Eye (tissue), 1 donor: Measurements from ENCODE around the gene MROH7.

ENCODE experiments used
- DNase-seq: peaks from one replicate; pipeline ENCODE4 v3.0.0-alpha.2; 2015

MROH7 gene

GRCh38 chr1:54743416-54744226 is 102.0 kb downstream of the MROH7 start:
- no peak for DNase-seq

DNA sequence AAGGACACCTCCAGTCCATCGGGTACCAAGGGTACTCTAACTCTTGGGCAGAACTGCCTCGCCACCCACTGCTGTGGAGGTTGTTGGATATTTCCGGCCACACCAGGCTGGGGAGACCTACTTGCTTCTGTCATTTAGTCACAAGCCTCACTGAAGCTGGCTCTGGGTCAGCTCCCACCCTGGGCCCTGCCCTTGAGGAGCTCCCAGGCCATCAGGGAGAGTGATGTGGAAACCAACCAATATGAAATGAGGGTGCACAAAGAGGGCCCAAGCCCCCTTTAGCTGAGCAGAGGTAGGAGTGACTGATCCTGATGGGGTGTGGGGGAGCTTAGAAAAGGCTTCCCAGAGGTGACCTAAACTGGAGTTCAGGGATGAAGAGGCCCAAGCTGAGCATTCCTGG is 103.1 kb downstream of the MROH7 start:
- DNase-seq = no peak

DNA sequence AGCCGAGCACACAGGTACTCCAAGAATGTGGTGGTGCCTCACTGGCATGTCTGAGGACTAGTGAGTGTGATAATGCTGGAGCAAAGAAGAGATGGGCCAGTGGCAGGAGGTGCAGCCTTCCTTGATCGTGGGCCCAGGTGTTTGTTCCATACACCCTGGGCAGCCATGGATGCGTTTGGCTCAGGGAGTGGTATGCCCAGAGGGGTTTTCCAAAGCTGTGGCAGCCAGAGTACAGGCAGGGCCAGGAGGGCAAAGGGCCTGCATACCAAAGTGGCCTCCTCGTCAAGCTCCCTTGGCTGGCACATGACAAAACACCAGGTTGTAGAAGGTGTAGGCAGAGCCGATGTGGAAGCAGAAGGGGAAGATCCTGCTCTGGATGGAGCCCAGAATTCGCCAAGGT is 103.7 kb downstream of the MROH7 start:
- DNase-seq = no peak

DNA sequence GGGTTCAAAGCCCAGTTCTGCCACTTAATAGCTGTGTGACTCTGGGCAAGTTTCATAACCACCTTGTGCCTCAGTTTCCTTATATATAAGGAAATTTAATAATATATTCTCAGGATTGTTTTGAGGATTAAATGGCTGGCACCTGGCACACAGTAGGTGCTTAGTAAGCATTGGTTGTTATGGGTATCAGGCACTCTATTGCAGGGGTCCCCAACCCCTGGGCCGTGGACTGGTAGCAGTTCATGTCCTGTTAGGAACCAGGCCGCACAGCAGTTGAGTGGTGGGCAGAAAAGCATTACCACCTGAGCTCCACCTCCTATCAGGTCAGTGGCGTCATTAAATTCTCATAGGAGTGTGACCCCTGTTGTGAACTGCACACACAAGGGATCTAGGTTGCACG is 104.3 kb downstream of the MROH7 start:
- no peak for DNase-seq

DNA sequence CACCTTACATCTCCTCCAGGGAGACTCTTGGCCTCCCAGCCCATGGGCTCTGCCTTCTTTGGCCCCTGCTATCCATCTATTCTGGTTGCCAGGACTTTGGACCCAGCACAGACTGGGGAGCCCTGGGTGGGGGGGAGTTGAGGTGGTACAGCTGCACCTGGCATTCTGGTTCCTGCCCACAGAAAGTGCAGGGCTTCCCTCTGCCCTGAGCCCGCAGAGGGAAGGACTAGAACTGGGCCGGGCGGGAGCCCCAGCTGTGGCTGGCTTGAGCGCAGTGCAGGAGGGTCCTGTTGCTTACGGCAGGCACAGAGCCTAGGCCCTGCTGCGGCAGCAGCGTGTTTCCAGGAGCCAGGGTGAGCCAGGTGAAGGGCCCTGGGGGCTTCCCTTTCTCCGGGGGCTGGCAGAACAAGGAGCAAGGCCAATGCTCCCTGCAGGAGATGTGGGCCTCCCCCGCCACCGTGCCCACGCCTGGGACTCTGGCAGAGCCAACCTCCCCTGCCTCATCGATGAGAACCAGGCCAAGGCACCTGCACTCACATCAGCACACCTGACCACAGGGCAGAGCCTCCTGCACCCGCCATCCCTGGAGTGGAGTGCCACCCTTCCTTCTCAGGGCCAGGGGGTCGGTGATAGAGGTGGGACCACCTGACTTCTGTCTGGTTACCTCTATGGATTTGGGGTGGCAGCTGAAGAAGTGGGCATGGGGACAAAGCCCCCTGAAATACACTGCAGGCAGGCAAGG is 106.7 kb downstream of the MROH7 start:
- DNase-seq = no peak

- DNase-seq = no peak
Observed at GRCh38 chr1:54750596-54750995, 109.0 kb downstream of the MROH7 start.

DNA sequence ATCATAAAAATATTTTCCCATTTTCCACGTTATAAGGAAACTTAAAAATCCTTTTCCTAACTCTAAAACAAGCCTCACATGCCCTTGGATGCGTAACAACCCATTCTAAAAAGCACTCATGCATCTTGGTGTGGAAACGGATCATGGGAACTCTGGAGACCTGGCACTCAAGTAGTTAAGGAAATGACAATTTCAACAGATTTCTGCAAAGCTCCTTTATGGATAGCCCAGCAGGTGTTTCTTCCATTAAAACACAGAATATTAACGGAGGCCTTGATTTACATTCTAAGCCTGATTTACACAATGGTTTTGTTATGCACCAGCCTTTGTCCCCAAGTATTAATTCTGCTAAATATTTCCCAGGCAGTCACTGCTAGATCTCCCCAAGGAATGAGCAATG is 109.8 kb downstream of the MROH7 start:
- DNase-seq = no peak

- no peak for DNase-seq
Observed at GRCh38 chr1:54754045-54754444, 112.5 kb downstream of the MROH7 start.

- no peak for DNase-seq
Observed at GRCh38 chr1:54754486-54755285, 113.1 kb downstream of the MROH7 start.

GRCh38 chr1:54757833-54758232 is 116.2 kb downstream of the MROH7 start:
- no peak for DNase-seq

GRCh38 chr1:54758678-54759348 is 117.2 kb downstream of the MROH7 start:
- DNase-seq = no peak
